ENCODE data around the gene CDHR1. TPM values are rescaled to one million over a fixed set of nuclear protein-coding genes. Genes with fewer than 3 reads are reported as not detected.

CDHR1 gene
- total and polyA plus RNA-seq, 2 of the 8 experiments (the other 6 are each of a cell fraction or from before 2014, with no cell fraction given), result 3.9 to 10.5 TPM

GRCh38 chr10:84166620-84167288, 27.6 kb upstream of the CDHR1 start:
- no peak overlapping the region for H2BK15ac ChIP-seq (ENCODE audit: low read length)
- no peaks in the 10 kb centered on the region for H3K23me2 ChIP-seq (ENCODE audit: low read depth, low read length)
- no peak overlapping the region for H2AFZ ChIP-seq (ENCODE audit: low read length)
- H3K9ac ChIP-seq (replicated peaks in 1 of 4; ENCODE audit: extremely low read depth in 1 of 4, low read depth in 3 of 4, low read length in 3 of 4), result no peak overlapping the region; a peak in 1 of 7 replicates
- H3K27me3 ChIP-seq (replicated peaks in 1 of 4; ENCODE audit: control insufficient read depth in 3 of 4, extremely low read depth in 1 of 4, insufficient read depth in 3 of 4, low read length in 3 of 4), result no peaks in the 10 kb centered on the region
- H3K4ac ChIP-seq (replicated peaks; ENCODE audit: insufficient read length, low read depth, low read length), result no peak overlapping the region
- H3K9me3 ChIP-seq (ENCODE audit: insufficient read depth in 2 of 2, low read depth in 1 of 2, low read length in 1 of 2), result no peaks in the 10 kb centered on the region
- no peak overlapping the region for H3K27ac ChIP-seq (ENCODE audit: low read depth, low read length)
- 89% methylated on average over 4 of the region's 4 CpGs; no CpG with 5 or more reads in 1 of the 2 experiments for WGBS, 2 experiments (ENCODE audit: extremely low coverage in 1 of 2, insufficient coverage in 1 of 2, insufficient read length in 1 of 2, insufficient replicate concordance in 2 of 2, low coverage in 1 of 2, low lambda C conversion rate in 2 of 2, missing lambda C conversion rate in 1 of 2)
- DNase-seq (ENCODE audit: low read depth in 1 of 2, low spot score in 2 of 2) (no peak), FAIRE-seq (no peak)
- no peak overlapping the region for H4K5ac ChIP-seq (ENCODE audit: insufficient read length, low read depth, low read length)
- H2BK20ac ChIP-seq (ENCODE audit: low read length), result no peak overlapping the region
- H3K79me1 ChIP-seq (ENCODE audit: low read depth, low read length), result no peaks in the 10 kb centered on the region
- H3K4me3 ChIP-seq (ENCODE audit: extremely low read depth in 1 of 4, insufficient read depth in 2 of 4, low read depth in 3 of 4, low read length in 4 of 4), result no peak overlapping the region
- CTCF ChIA-PET (ENCODE audit: partially characterized antibody), result interaction anchor here (0.8 to 0.9 kb wide), 3 partner anchors 19 to 90 kb away, joined by 3 to 4 read pairs (median 3); no protein-coding TSS in a partner anchor
- POLR2A ChIA-PET (ENCODE audit: partially characterized antibody), result no interaction called here
- peaks cover 10 to 30% (median 14%) of the 10 kb centered on the region in 4 experiments; a peak in 6 of 7 replicates for H3K4me1 ChIP-seq (replicated peaks in 1 of 4; ENCODE audit: control insufficient read depth in 3 of 4, insufficient read depth in 4 of 4, low read length in 3 of 4)
- no peak overlapping the region for H4K91ac ChIP-seq (replicated peaks; ENCODE audit: insufficient read length, low read length)
- no peak for TF ChIP-seq HDAC6 (IDR thresholded peaks at IDR 0.05; ENCODE audit: low read depth, low read length)
- TF ChIP-seq ZNF274 (IDR thresholded peaks at IDR 0.05; ENCODE audit: borderline replicate concordance, extremely low read depth, low read length), result no peak
- no peak for TF ChIP-seq JUND (IDR thresholded peaks at IDR 0.05; ENCODE audit: low read length)
- TF ChIP-seq CHD2 (IDR thresholded peaks at IDR 0.05; ENCODE audit: low read length), result no peak
- no peak for TF ChIP-seq SIN3A (conservative IDR thresholded peaks at IDR 0.05 in 1 of 2, IDR thresholded peaks at IDR 0.05 in 1 of 2; ENCODE audit: low read depth in 1 of 2, low read length in 2 of 2)
- no peak for TF ChIP-seq ATF3 (IDR thresholded peaks at IDR 0.05; ENCODE audit: insufficient read depth, low read depth, low read length)
- H3K23ac ChIP-seq (ENCODE audit: insufficient read length), result no peak overlapping the region
- no peak overlapping the region for H3K4me2 ChIP-seq (ENCODE audit: insufficient read depth in 1 of 2, low read depth in 2 of 2, low read length in 2 of 2)
- no peak overlapping the region for H4K8ac ChIP-seq (ENCODE audit: extremely low read depth, insufficient read depth, low read length)
- no peak overlapping the region for H3K18ac ChIP-seq (ENCODE audit: extremely low read depth, low read length)
- no peaks in the 10 kb centered on the region for H4K20me1 ChIP-seq (replicated peaks in 1 of 2; ENCODE audit: control insufficient read depth in 1 of 2, insufficient read depth in 2 of 2, low read length in 2 of 2)
- no peak overlapping the region for H3K56ac ChIP-seq (replicated peaks; ENCODE audit: insufficient read length, low read depth, low read length)
- H2AK5ac ChIP-seq (ENCODE audit: low read depth, low read length), result no peak overlapping the region
- no peak overlapping the region for H2BK120ac ChIP-seq (replicated peaks; ENCODE audit: low read depth, low read length)
- 0 out of 2 replicates have a peak overlapping the region, but pooled peaks have one; percentile 27 for H2BK12ac ChIP-seq (ENCODE audit: low read depth, low read length)
- H3K14ac ChIP-seq (ENCODE audit: insufficient read length), result no peak overlapping the region
- H3K79me2 ChIP-seq (ENCODE audit: control insufficient read depth in 1 of 2, insufficient read depth in 2 of 2, low read length in 2 of 2), result no peaks in the 10 kb centered on the region
- H2BK5ac ChIP-seq (ENCODE audit: low read depth, low read length), result no peak overlapping the region
- no peaks in the 10 kb centered on the region for H3K36me3 ChIP-seq (ENCODE audit: control insufficient read depth in 2 of 4, insufficient read depth in 4 of 4, low read length in 3 of 4)

All from H1 (cell line).